Neural progenitor cell (in vitro differentiated cells): Measurements from ENCODE around the gene EOGT. TPM values are rescaled to one million over a fixed set of nuclear protein-coding genes. Genes with fewer than 3 reads are reported as not detected.

Experiments
- DNase-seq: peaks from one replicate; pipeline ENCODE4 v3.0.0-alpha.2; 2016; ENCODE audit warnings: low spot score
- H2AFZ ChIP-seq: fragments of 200-600 bp; sonication (generic); replicated peaks from 2 replicates; pipeline ENCODE4 v1.6.1; 2016; ENCODE audit warnings: antibody characterized with exemption
- H3F3A ChIP-seq: fragments of 200-600 bp; sonication (generic); 2 replicates; pipeline ENCODE4 v1.6.1; 2016; ENCODE audit warnings: antibody characterized with exemption, low read depth
- H3K27ac ChIP-seq: fragments of 200-600 bp; sonication (generic); 2 replicates; pipeline ENCODE4 v1.5.1; 2016; ENCODE audit warnings: mild to moderate bottlenecking
- H3K27me3 ChIP-seq: fragments of 200-600 bp; sonication (generic); 2 replicates; pipeline ENCODE4 v1.6.1; 2016; ENCODE audit warnings: mild to moderate bottlenecking, moderate library complexity
- H3K36me3 ChIP-seq: fragments of 200-600 bp; sonication (generic); 2 replicates; pipeline ENCODE4 v1.5.1; 2016
- H3K4me1 ChIP-seq: fragments of 200-600 bp; sonication (generic); 2 replicates; pipeline ENCODE4 v1.6.1; 2016; ENCODE audit warnings: mixed run types
- H3K4me2 ChIP-seq: fragments of 200-600 bp; sonication (generic); 2 replicates; pipeline ENCODE4 v1.6.1; 2016
- H3K4me3 ChIP-seq: fragments of 200-600 bp; sonication (generic); 2 replicates; pipeline ENCODE4 v1.5.1; 2016
- H3K79me2 ChIP-seq: fragments of 200-600 bp; sonication (generic); 2 replicates; pipeline ENCODE4 v1.6.1; 2016; ENCODE audit warnings: low read depth
- H3K9ac ChIP-seq: fragments of 200-600 bp; sonication (generic); 2 replicates; pipeline ENCODE4 v1.6.1; 2016
- H3K9me3 ChIP-seq: fragments of 200-600 bp; sonication (generic); 2 replicates; pipeline ENCODE4 v1.5.1; 2016; ENCODE audit warnings: low read depth
- H4K20me1 ChIP-seq: fragments of 200-600 bp; sonication (generic); 2 replicates; pipeline ENCODE4 v1.6.1; 2016; ENCODE audit warnings: low read depth
- H3K27ac Mint-ChIP-seq: 3 replicates; pipeline ENCODE4 v1.8.0; 2021; ENCODE audit warnings: mixed read lengths
- H3K27me3 Mint-ChIP-seq: 2 replicates; pipeline ENCODE4 v1.8.0; 2022; ENCODE audit warnings: low read depth, mild to moderate bottlenecking, inconsistent platforms, moderate library complexity, mixed read lengths; ENCODE audit not compliant: insufficient read depth
- H3K36me3 Mint-ChIP-seq: 3 replicates; pipeline ENCODE4 v1.8.0; 2021; ENCODE audit warnings: mixed read lengths
- H3K4me1 Mint-ChIP-seq: 3 replicates; pipeline ENCODE4 v1.8.0; 2021; ENCODE audit warnings: mixed read lengths
- H3K4me3 Mint-ChIP-seq: 3 replicates; pipeline ENCODE4 v1.8.0; 2021; ENCODE audit warnings: mild to moderate bottlenecking, moderate library complexity, mixed read lengths
- H3K9me3 Mint-ChIP-seq: 3 replicates; pipeline ENCODE4 v1.8.0; 2020; ENCODE audit warnings: mixed read lengths
- CTCF ChIP-seq: fragments of 200-600 bp; sonication (generic); IDR thresholded peaks from 2 replicates; pipeline ENCODE4 v1.5.1; 2017; ENCODE audit warnings: antibody characterized with exemption, mild to moderate bottlenecking
- EZH2 ChIP-seq: fragments of 200-600 bp; sonication (generic); IDR thresholded peaks from 2 replicates; pipeline ENCODE4 v1.6.1; 2017; ENCODE audit warnings: antibody characterized with exemption, mild to moderate bottlenecking, moderate library complexity
- EZH2phosphoT487 ChIP-seq: fragments of 200-600 bp; sonication (generic); IDR thresholded peaks from 2 replicates; pipeline ENCODE4 v1.6.1; 2017; ENCODE audit warnings: antibody characterized with exemption
- total RNA-seq: library from RNA; depleted of rRNA; stranded (reverse); fragments of >200 nt; gene quantifications from 2 replicates; pipeline ENCODE4 v1.2.3, GENCODE V29; 2015; ENCODE audit warnings: low replicate concordance

Gene EOGT
- total RNA-seq, 1 donor from 2014 or later = 2.5 TPM

- H3K36me3 ChIP-seq = no peaks in the 10 kb centered on the region
- no peak for DNase-seq
- H3K9me3 ChIP-seq = no peaks in the 10 kb centered on the region
- no peaks in the 10 kb centered on the region for H3K79me2 ChIP-seq
- H2AFZ ChIP-seq = peak overlapping the region; percentile 96
- H3K4me3 Mint-ChIP-seq = peak overlapping the region; percentile 88
- H3K27me3 Mint-ChIP-seq = peaks cover 10% of the 10 kb centered on the region
- peaks cover 31% of the 10 kb centered on the region for H3F3A ChIP-seq
- H3K9ac ChIP-seq = no peak overlapping the region
- no peaks in the 10 kb centered on the region for H3K9me3 Mint-ChIP-seq
- H3K27me3 ChIP-seq = peaks cover 43% of the 10 kb centered on the region
- H3K4me1 ChIP-seq = peaks cover 23% of the 10 kb centered on the region
- TF ChIP-seq EZH2 (no peak), CTCF (no peak), EZH2phosphoT487 (no peak)
- peaks cover 4% of the 10 kb centered on the region for H3K36me3 Mint-ChIP-seq
- H3K27ac ChIP-seq = no peak overlapping the region
- H3K4me1 Mint-ChIP-seq = peaks cover 37% of the 10 kb centered on the region
- H3K4me3 ChIP-seq = peak overlapping the region; percentile 80
- H3K27ac Mint-ChIP-seq = peak overlapping the region; percentile 88
- H4K20me1 ChIP-seq = peaks cover 7% of the 10 kb centered on the region
- peak overlapping the region; percentile 93 for H3K4me2 ChIP-seq
Observed at GRCh38 chr3:69012100-69012799, 1.2 kb downstream of the EOGT start.

GRCh38 chr3:69011096-69011730 is 2.3 kb downstream of the EOGT start:
- no peaks in the 10 kb centered on the region for H3K9me3 ChIP-seq
- peaks cover 10% of the 10 kb centered on the region for H3K27me3 Mint-ChIP-seq
- peaks cover 23% of the 10 kb centered on the region for H3K4me1 ChIP-seq
- H3K4me2 ChIP-seq = no peak overlapping the region
- peaks cover 37% of the 10 kb centered on the region for H3K4me1 Mint-ChIP-seq
- DNase-seq = no peak
- no peak overlapping the region for H2AFZ ChIP-seq
- no peak overlapping the region for H3K9ac ChIP-seq
- no peak overlapping the region for H3K4me3 ChIP-seq
- H3K27me3 ChIP-seq = peaks cover 43% of the 10 kb centered on the region
- H3K4me3 Mint-ChIP-seq = no peak overlapping the region
- H3K36me3 Mint-ChIP-seq = no peaks in the 10 kb centered on the region
- no peak overlapping the region for H3K27ac ChIP-seq
- no peaks in the 10 kb centered on the region for H3K9me3 Mint-ChIP-seq
- no peaks in the 10 kb centered on the region for H3K36me3 ChIP-seq
- H3F3A ChIP-seq = peaks cover 31% of the 10 kb centered on the region
- peaks cover 7% of the 10 kb centered on the region for H4K20me1 ChIP-seq
- TF ChIP-seq CTCF (no peak), EZH2phosphoT487 (no peak), EZH2 (no peak)
- H3K27ac Mint-ChIP-seq = no peak overlapping the region
- H3K79me2 ChIP-seq = no peaks in the 10 kb centered on the region

GRCh38 chr3:69009559-69010410 is 3.7 kb downstream of the EOGT start:
- H3K9me3 Mint-ChIP-seq = no peaks in the 10 kb centered on the region
- Histone ChIP-seq H3K27me3 (peaks cover 36% of the 10 kb centered on the region), H3K79me2 (no peaks in the 10 kb centered on the region), H3K4me1 (peaks cover 23% of the 10 kb centered on the region), H2AFZ (no peak overlapping the region), H3K9ac (no peak overlapping the region), H3K27ac (no peak overlapping the region), H3K9me3 (no peaks in the 10 kb centered on the region), H4K20me1 (peaks cover 7% of the 10 kb centered on the region), H3K4me2 (peak overlapping the region; percentile 51), H3K4me3 (no peak overlapping the region), H3F3A (peaks cover 31% of the 10 kb centered on the region), H3K36me3 (no peaks in the 10 kb centered on the region)
- no peaks in the 10 kb centered on the region for H3K36me3 Mint-ChIP-seq
- H3K4me3 Mint-ChIP-seq = no peak overlapping the region
- H3K4me1 Mint-ChIP-seq = peaks cover 37% of the 10 kb centered on the region
- peak; percentile 51 for DNase-seq
- TF ChIP-seq EZH2 (no peak), CTCF (no peak), EZH2phosphoT487 (no peak)
- H3K27ac Mint-ChIP-seq = no peak overlapping the region
- H3K27me3 Mint-ChIP-seq = peaks cover 10% of the 10 kb centered on the region
